Spinal cord (tissue), 10 donors: ENCODE results near the gene NCOA4. TPM values are rescaled to one million over a fixed set of nuclear protein-coding genes. Genes with fewer than 3 reads are reported as not detected.
A peak's percentile ranks its signal among the peaks of the same experiment; 100 is the strongest.

ENCODE experiments used
- DNase-seq, 6 donors: peaks; one replicate each; pipeline versions ENCODE4 v3.0.0 to v3.0.0-alpha.2; 2013 to 2015; ENCODE audit warnings: low spot score in 6 of 6, low read depth in 4 of 6
- H3K27ac ChIP-seq: one replicate; pipeline ENCODE4 v1.5.1; 2013; ENCODE audit warnings: low read depth, low read length, control low read depth
- H3K27me3 ChIP-seq: one replicate; pipeline ENCODE4 v1.6.1; 2013; ENCODE audit warnings: low read length; ENCODE audit not compliant: control insufficient read depth, insufficient read depth
- H3K36me3 ChIP-seq: one replicate; pipeline ENCODE4 v1.6.1; 2013; ENCODE audit warnings: low read length; ENCODE audit not compliant: control insufficient read depth, insufficient read depth
- H3K4me1 ChIP-seq: one replicate; pipeline ENCODE4 v1.6.1; 2013; ENCODE audit warnings: low read length; ENCODE audit not compliant: control insufficient read depth, insufficient read depth
- H3K4me3 ChIP-seq: one replicate; pipeline ENCODE4 v1.5.1; 2013; ENCODE audit warnings: low read depth, low read length, control low read depth
- H3K9me3 ChIP-seq: one replicate; pipeline ENCODE4 v1.6.1; 2013; ENCODE audit warnings: low read length; ENCODE audit not compliant: control insufficient read depth, insufficient read depth
- WGBS: methylation state at CpG from one replicate; pipeline ENCODE4 v1.1.5; 2013; ENCODE audit warnings: missing lambda C conversion rate; ENCODE audit not compliant: insufficient coverage; 5-methylcytosine and 5-hydroxymethylcytosine counted together
- polyA plus RNA-seq, 2 donors: library from polyadenylated mRNA; unstranded; fragments of 120-200 nt; gene quantifications; one replicate each; pipeline ENCODE4 v1.2.1, GENCODE V29; 2013; ENCODE audit not compliant: insufficient read length in 2 of 2
- total RNA-seq, 2 donors: library from RNA; depleted of rRNA in 1 of 2; stranded (reverse); fragments of 120-200 nt in 1 of 2; fragments of >200 nt in 1 of 2; gene quantifications; one replicate each; pipeline versions ENCODE4 v1.2.3 to v1.2.4, GENCODE V29; 2013 to 2014
- donor health status: healthy.

The NCOA4 gene
- total and polyA plus RNA-seq, 4 donors = 118 to 427 (median 178) TPM

GRCh38 chr10:46024948-46025347, 5.5 kb downstream of the NCOA4 start:
- H3K27ac ChIP-seq = no peak overlapping the region
- H3K9me3 ChIP-seq = no peaks in the 10 kb centered on the region
- H3K4me1 ChIP-seq = peaks cover 8% of the 10 kb centered on the region
- DNase-seq = no peak
- H3K27me3 ChIP-seq = no peaks in the 10 kb centered on the region
- H3K4me3 ChIP-seq = no peak overlapping the region
- peaks cover 3% of the 10 kb centered on the region for H3K36me3 ChIP-seq

GRCh38 chr10:46022978-46023702, 7.3 kb downstream of the NCOA4 start:
- Histone ChIP-seq H3K4me3 (peak overlapping the region; percentile 66), H3K9me3 (no peaks in the 10 kb centered on the region), H3K27me3 (no peaks in the 10 kb centered on the region), H3K36me3 (peaks cover 3% of the 10 kb centered on the region), H3K4me1 (peaks cover 11% of the 10 kb centered on the region), H3K27ac (no peak overlapping the region)
- WGBS = 2% methylated on average over 46 of the region's 49 CpGs
- peak in 4 of 6 donors; percentile 39 to 87 (median 62) for DNase-seq

- Histone ChIP-seq H3K36me3 (peaks cover 5% of the 10 kb centered on the region), H3K27ac (no peak overlapping the region), H3K9me3 (no peaks in the 10 kb centered on the region), H3K4me1 (peaks cover 11% of the 10 kb centered on the region), H3K27me3 (no peaks in the 10 kb centered on the region), H3K4me3 (no peak overlapping the region)
- 90% methylated on average over 2 of the region's 3 CpGs for WGBS
- no peak for DNase-seq
These were observed 10.1 kb downstream of the NCOA4 start for GRCh38 chr10:46020344-46020657.

- H3K27ac ChIP-seq = no peak overlapping the region
- DNase-seq = peak in 1 of 6 donors; percentile 11
These were observed 10.7 kb downstream of the NCOA4 start for GRCh38 chr10:46019569-46020343.

GRCh38 chr10:46019177-46019528, 11.3 kb downstream of the NCOA4 start:
- Histone ChIP-seq H3K4me1 (peaks cover 11% of the 10 kb centered on the region), H3K4me3 (no peak overlapping the region), H3K27ac (no peak overlapping the region), H3K9me3 (no peaks in the 10 kb centered on the region), H3K27me3 (no peaks in the 10 kb centered on the region), H3K36me3 (peaks cover 8% of the 10 kb centered on the region)
- WGBS = 96% methylated on average over 3 of the region's 3 CpGs
- no peak for DNase-seq

More at GRCh38 chr10:46019569-46020343, 10.7 kb downstream of the NCOA4 start:
- no peak overlapping the region for H3K4me3 ChIP-seq
- no peaks in the 10 kb centered on the region for H3K9me3 ChIP-seq
- no peaks in the 10 kb centered on the region for H3K27me3 ChIP-seq
- H3K36me3 ChIP-seq = peaks cover 5% of the 10 kb centered on the region
- peaks cover 11% of the 10 kb centered on the region for H3K4me1 ChIP-seq
- 77% methylated on average over 5 of the region's 7 CpGs for WGBS

GRCh38 chr10:46018453-46019176, 11.8 kb downstream of the NCOA4 start:
- no peaks in the 10 kb centered on the region for H3K27me3 ChIP-seq
- no peaks in the 10 kb centered on the region for H3K9me3 ChIP-seq
- DNase-seq = no peak
- H3K4me1 ChIP-seq = peaks cover 11% of the 10 kb centered on the region
- H3K36me3 ChIP-seq = peaks cover 12% of the 10 kb centered on the region
- H3K27ac ChIP-seq = no peak overlapping the region
- no peak overlapping the region for H3K4me3 ChIP-seq
- no CpG with 5 or more reads among the region's 2 CpGs for WGBS

GRCh38 chr10:46017733-46018132, 12.7 kb downstream of the NCOA4 start:
- Histone ChIP-seq H3K4me3 (no peak overlapping the region), H3K36me3 (peaks cover 12% of the 10 kb centered on the region), H3K9me3 (no peaks in the 10 kb centered on the region), H3K27me3 (no peaks in the 10 kb centered on the region), H3K27ac (no peak overlapping the region), H3K4me1 (peaks cover 3% of the 10 kb centered on the region)
- DNase-seq = no peak
- 60% methylated on average over 1 of the region's 2 CpGs for WGBS

- Histone ChIP-seq H3K4me3 (no peak overlapping the region), H3K4me1 (peaks cover 3% of the 10 kb centered on the region)
- DNase-seq = no peak
These were observed 13.6 kb downstream of the NCOA4 start for GRCh38 chr10:46016811-46017210.

GRCh38 chr10:46016190-46016589, 14.2 kb downstream of the NCOA4 start:
- WGBS = 90% methylated on average over 5 of the region's 5 CpGs
- DNase-seq = no peak
- H3K27ac ChIP-seq = no peak overlapping the region
- no peak overlapping the region for H3K4me3 ChIP-seq
- H3K9me3 ChIP-seq = no peaks in the 10 kb centered on the region
- peaks cover 3% of the 10 kb centered on the region for H3K4me1 ChIP-seq
- peaks cover 19% of the 10 kb centered on the region for H3K36me3 ChIP-seq
- H3K27me3 ChIP-seq = no peaks in the 10 kb centered on the region

More at GRCh38 chr10:46016811-46017210, 13.6 kb downstream of the NCOA4 start:
- no CpG with 5 or more reads among the region's 1 CpG for WGBS
- Histone ChIP-seq H3K36me3 (peaks cover 13% of the 10 kb centered on the region), H3K27me3 (no peaks in the 10 kb centered on the region), H3K27ac (no peak overlapping the region), H3K9me3 (no peaks in the 10 kb centered on the region)
